Osteocyte (in vitro differentiated cells): ENCODE results near the gene CD101. TPM values are rescaled to one million over a fixed set of nuclear protein-coding genes. Genes with fewer than 3 reads are reported as not detected.

Experiments
- DNase-seq: peaks from one replicate; pipeline ENCODE4 v3.0.0; 2021; ENCODE audit warnings: mixed read lengths; ENCODE audit not compliant: unreplicated experiment; ENCODE audit errors: extremely low spot score
- H3K27ac Mint-ChIP-seq: one replicate; pipeline ENCODE4 v1.8.0; 2021; ENCODE audit warnings: mild to moderate bottlenecking, mixed read lengths; ENCODE audit not compliant: unreplicated experiment
- H3K27me3 Mint-ChIP-seq: one replicate; pipeline ENCODE4 v1.8.0; 2021; ENCODE audit warnings: mixed read lengths; ENCODE audit not compliant: unreplicated experiment
- H3K36me3 Mint-ChIP-seq: one replicate; pipeline ENCODE4 v1.8.0; 2021; ENCODE audit warnings: mixed read lengths; ENCODE audit not compliant: unreplicated experiment
- H3K4me1 Mint-ChIP-seq: one replicate; pipeline ENCODE4 v1.8.0; 2021; ENCODE audit warnings: mixed read lengths; ENCODE audit not compliant: unreplicated experiment
- H3K4me3 Mint-ChIP-seq: one replicate; pipeline ENCODE4 v1.8.0; 2021; ENCODE audit warnings: mild to moderate bottlenecking, moderate library complexity, mixed read lengths; ENCODE audit not compliant: unreplicated experiment
- H3K9me3 Mint-ChIP-seq: one replicate; pipeline ENCODE4 v1.8.0; 2021; ENCODE audit warnings: mixed read lengths; ENCODE audit not compliant: unreplicated experiment
- CTCF ChIP-seq: fragments of 200-600 bp; sonication (generic); IDR thresholded peaks from 2 replicates; pipeline ENCODE4 v1.5.0; 2021; ENCODE audit warnings: antibody characterized with exemption, mild to moderate bottlenecking, moderate library complexity
- total RNA-seq: library from RNA; stranded (reverse); gene quantifications from 2 replicates; pipeline ENCODE4 v1.2.1, GENCODE V29; 2021

Gene CD101
- total RNA-seq, 1 donor from 2014 or later: 0.78 TPM

- H3K4me1 Mint-ChIP-seq: peaks cover 3% of the 10 kb centered on the region
- peaks cover 4% of the 10 kb centered on the region for H3K36me3 Mint-ChIP-seq
- H3K27ac Mint-ChIP-seq: no peak overlapping the region
- no peak for DNase-seq
- H3K27me3 Mint-ChIP-seq: no peaks in the 10 kb centered on the region
- no peak for TF ChIP-seq CTCF
- no peak overlapping the region for H3K4me3 Mint-ChIP-seq
- H3K9me3 Mint-ChIP-seq: no peaks in the 10 kb centered on the region
Measured at GRCh38 chr1:117070124-117070523, 68.6 kb downstream of the CD101 start.

GRCh38 chr1:117076648-117077047, 75.1 kb downstream of the CD101 start:
- no peak for TF ChIP-seq CTCF
- Mint-ChIP-seq H3K27ac (no peak overlapping the region), H3K9me3 (no peaks in the 10 kb centered on the region), H3K27me3 (no peaks in the 10 kb centered on the region), H3K4me3 (no peak overlapping the region), H3K36me3 (peaks cover 26% of the 10 kb centered on the region), H3K4me1 (no peaks in the 10 kb centered on the region)
- DNase-seq: no peak

- no peak overlapping the region for H3K4me3 Mint-ChIP-seq
- peaks cover 26% of the 10 kb centered on the region for H3K36me3 Mint-ChIP-seq
Measured at GRCh38 chr1:117077267-117077666, 75.7 kb downstream of the CD101 start.

GRCh38 chr1:117079737-117080136, 78.2 kb downstream of the CD101 start:
- no peak for DNase-seq
- H3K27me3 Mint-ChIP-seq: no peaks in the 10 kb centered on the region
- H3K4me1 Mint-ChIP-seq: no peaks in the 10 kb centered on the region
- H3K27ac Mint-ChIP-seq: no peak overlapping the region
- H3K4me3 Mint-ChIP-seq: no peak overlapping the region
- TF ChIP-seq CTCF: no peak
- peaks cover 26% of the 10 kb centered on the region for H3K36me3 Mint-ChIP-seq
- H3K9me3 Mint-ChIP-seq: no peaks in the 10 kb centered on the region

More at GRCh38 chr1:117077267-117077666, 75.7 kb downstream of the CD101 start:
- H3K27me3 Mint-ChIP-seq: no peaks in the 10 kb centered on the region
- TF ChIP-seq CTCF: no peak
- H3K4me1 Mint-ChIP-seq: no peaks in the 10 kb centered on the region
- DNase-seq: no peak
- no peaks in the 10 kb centered on the region for H3K9me3 Mint-ChIP-seq
- no peak overlapping the region for H3K27ac Mint-ChIP-seq

- Mint-ChIP-seq H3K9me3 (no peaks in the 10 kb centered on the region), H3K4me3 (no peak overlapping the region), H3K27me3 (no peaks in the 10 kb centered on the region), H3K4me1 (no peaks in the 10 kb centered on the region), H3K36me3 (peaks cover 9% of the 10 kb centered on the region), H3K27ac (no peak overlapping the region)
- TF ChIP-seq CTCF: no peak
- DNase-seq: no peak
Measured at GRCh38 chr1:117084231-117084630, 82.7 kb downstream of the CD101 start.

Other genes starting within 250 kb of the CD101 start
- gene CD2, start 247.3 kb upstream of the CD101 start, total RNA-seq: not detected in 2 replicates
- gene PTGFRN, start 91.8 kb upstream of the CD101 start, total RNA-seq: 51.1 and 52.9 TPM in 2 replicates
- gene TTF2, start 58.6 kb downstream of the CD101 start, total RNA-seq: 17.4 and 18.6 TPM in 2 replicates
- gene TRIM45, start 120.0 kb downstream of the CD101 start, total RNA-seq: 5.0 and 6.3 TPM in 2 replicates
- gene VTCN1, start 209.2 kb downstream of the CD101 start, total RNA-seq: not detected in 2 replicates